Stomach (tissue), 4 donors: Measurements from ENCODE around the gene LFNG.

Experiments
- POLR2A ChIP-seq, 4 donors: fragments of 450-650 bp; IDR thresholded peaks; one replicate each; pipeline ENCODE4 v1.6.1; 2016; ENCODE audit warnings: antibody characterized with exemption in 4 of 4, control low read depth in 2 of 4, mild to moderate bottlenecking in 1 of 4, moderate library complexity in 1 of 4
- TF ChIP-seq, protein P1 (sequence below), 7 experiments: fragments of 450-650 bp in 4 of 7; fragments of 200-600 bp in 3 of 7; sonication (generic) in 3 of 7; IDR thresholded peaks; one replicate each; pipeline ENCODE4 v1.5.1; 2016 to 2019; ENCODE audit warnings: antibody characterized with exemption in 7 of 7, control low read depth in 2 of 7, mild to moderate bottlenecking in 1 of 7

DNA sequence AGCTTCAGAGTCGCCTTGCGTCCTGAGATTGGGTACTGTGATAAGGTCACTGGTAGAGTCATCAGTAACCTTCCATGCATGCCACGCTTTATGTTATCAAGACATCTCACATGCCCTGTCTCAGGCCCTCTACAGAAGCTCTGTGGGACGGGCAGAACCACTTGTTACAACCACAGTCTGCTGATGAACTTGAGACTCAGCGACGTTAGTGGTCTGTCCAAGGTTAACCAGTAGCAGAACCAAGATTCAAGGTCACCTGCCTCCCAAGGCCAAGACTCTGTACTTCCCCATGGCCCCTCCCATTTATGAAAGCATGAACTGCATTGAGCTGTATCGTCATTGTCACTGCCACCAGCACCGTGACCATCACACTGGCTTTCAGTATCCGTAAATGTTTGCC is 54.2 kb downstream of the LFNG start:
- TF ChIP-seq, protein P1, sequence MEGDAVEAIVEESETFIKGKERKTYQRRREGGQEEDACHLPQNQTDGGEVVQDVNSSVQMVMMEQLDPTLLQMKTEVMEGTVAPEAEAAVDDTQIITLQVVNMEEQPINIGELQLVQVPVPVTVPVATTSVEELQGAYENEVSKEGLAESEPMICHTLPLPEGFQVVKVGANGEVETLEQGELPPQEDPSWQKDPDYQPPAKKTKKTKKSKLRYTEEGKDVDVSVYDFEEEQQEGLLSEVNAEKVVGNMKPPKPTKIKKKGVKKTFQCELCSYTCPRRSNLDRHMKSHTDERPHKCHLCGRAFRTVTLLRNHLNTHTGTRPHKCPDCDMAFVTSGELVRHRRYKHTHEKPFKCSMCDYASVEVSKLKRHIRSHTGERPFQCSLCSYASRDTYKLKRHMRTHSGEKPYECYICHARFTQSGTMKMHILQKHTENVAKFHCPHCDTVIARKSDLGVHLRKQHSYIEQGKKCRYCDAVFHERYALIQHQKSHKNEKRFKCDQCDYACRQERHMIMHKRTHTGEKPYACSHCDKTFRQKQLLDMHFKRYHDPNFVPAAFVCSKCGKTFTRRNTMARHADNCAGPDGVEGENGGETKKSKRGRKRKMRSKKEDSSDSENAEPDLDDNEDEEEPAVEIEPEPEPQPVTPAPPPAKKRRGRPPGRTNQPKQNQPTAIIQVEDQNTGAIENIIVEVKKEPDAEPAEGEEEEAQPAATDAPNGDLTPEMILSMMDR (IDR thresholded peaks at IDR 0.05), result no peak
- no peak for TF ChIP-seq POLR2A (IDR thresholded peaks at IDR 0.05)
